Chondrocyte (in vitro differentiated cells): ENCODE data around the gene PLCH2. TPM values are rescaled to one million over a fixed set of nuclear protein-coding genes. Genes with fewer than 3 reads are reported as not detected.

Experiments used
- DNase-seq: peaks from one replicate; pipeline ENCODE4 v3.0.0; 2021; ENCODE audit warnings: mixed read lengths, low spot score
- H3K27ac Mint-ChIP-seq: one replicate; pipeline ENCODE4 v1.8.0; 2021; ENCODE audit warnings: mild to moderate bottlenecking, moderate library complexity, mixed read lengths; ENCODE audit not compliant: unreplicated experiment
- H3K27me3 Mint-ChIP-seq: 2 replicates; pipeline ENCODE4 v1.8.0; 2021; ENCODE audit warnings: low read depth, mixed read lengths
- H3K36me3 Mint-ChIP-seq: 2 replicates; pipeline ENCODE4 v1.8.0; 2021; ENCODE audit warnings: low read depth, mixed read lengths
- H3K4me1 Mint-ChIP-seq: 2 replicates; pipeline ENCODE4 v1.8.0; 2021; ENCODE audit warnings: low read depth, mild to moderate bottlenecking, mixed read lengths
- H3K4me3 Mint-ChIP-seq: one replicate; pipeline ENCODE4 v1.8.0; 2021; ENCODE audit warnings: mild to moderate bottlenecking, moderate library complexity, mixed read lengths; ENCODE audit not compliant: unreplicated experiment
- H3K9me3 Mint-ChIP-seq: 2 replicates; pipeline ENCODE4 v1.8.0; 2021; ENCODE audit warnings: low read depth, mixed read lengths
- total RNA-seq: library from RNA; stranded (reverse); gene quantifications from 3 replicates; pipeline ENCODE4 v1.2.1, GENCODE V29; 2021
- TF ChIP-seq, protein P1 (sequence below): fragments of 200-600 bp; sonication (generic); IDR thresholded peaks from 2 replicates; pipeline ENCODE4 v1.5.0; 2021; ENCODE audit warnings: antibody characterized with exemption, mild to moderate bottlenecking, moderate library complexity

The PLCH2 gene
- total RNA-seq, 1 donor from 2014 or later = 2.4 TPM

DNA sequence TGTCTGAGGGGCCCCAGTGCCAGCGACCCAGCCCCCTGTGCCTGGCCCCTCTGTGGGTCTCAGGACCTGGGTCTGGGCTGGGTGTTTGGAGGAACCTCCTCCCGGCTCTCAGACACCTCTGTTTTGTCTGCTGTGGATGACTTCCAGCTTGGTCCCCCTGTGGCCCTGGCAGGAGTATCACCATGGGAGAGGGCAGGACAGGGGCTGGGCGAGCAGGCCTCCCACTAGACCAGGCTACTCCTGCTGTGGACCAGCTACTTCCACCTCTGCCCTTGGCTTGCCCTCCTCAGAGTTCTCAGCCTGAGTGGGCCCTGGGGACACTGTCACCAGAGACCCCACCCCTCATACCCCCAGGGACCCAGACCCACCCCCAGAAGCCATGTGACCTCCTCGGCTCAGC is 21.8 kb downstream of the PLCH2 start:
- DNase-seq = no peak
- TF ChIP-seq, protein P1, sequence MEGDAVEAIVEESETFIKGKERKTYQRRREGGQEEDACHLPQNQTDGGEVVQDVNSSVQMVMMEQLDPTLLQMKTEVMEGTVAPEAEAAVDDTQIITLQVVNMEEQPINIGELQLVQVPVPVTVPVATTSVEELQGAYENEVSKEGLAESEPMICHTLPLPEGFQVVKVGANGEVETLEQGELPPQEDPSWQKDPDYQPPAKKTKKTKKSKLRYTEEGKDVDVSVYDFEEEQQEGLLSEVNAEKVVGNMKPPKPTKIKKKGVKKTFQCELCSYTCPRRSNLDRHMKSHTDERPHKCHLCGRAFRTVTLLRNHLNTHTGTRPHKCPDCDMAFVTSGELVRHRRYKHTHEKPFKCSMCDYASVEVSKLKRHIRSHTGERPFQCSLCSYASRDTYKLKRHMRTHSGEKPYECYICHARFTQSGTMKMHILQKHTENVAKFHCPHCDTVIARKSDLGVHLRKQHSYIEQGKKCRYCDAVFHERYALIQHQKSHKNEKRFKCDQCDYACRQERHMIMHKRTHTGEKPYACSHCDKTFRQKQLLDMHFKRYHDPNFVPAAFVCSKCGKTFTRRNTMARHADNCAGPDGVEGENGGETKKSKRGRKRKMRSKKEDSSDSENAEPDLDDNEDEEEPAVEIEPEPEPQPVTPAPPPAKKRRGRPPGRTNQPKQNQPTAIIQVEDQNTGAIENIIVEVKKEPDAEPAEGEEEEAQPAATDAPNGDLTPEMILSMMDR = no peak
- Mint-ChIP-seq H3K4me3 (no peak overlapping the region), H3K4me1 (peaks cover 4% of the 10 kb centered on the region), H3K27ac (no peak overlapping the region), H3K27me3 (no peaks in the 10 kb centered on the region), H3K9me3 (no peaks in the 10 kb centered on the region), H3K36me3 (no peaks in the 10 kb centered on the region)

DNA sequence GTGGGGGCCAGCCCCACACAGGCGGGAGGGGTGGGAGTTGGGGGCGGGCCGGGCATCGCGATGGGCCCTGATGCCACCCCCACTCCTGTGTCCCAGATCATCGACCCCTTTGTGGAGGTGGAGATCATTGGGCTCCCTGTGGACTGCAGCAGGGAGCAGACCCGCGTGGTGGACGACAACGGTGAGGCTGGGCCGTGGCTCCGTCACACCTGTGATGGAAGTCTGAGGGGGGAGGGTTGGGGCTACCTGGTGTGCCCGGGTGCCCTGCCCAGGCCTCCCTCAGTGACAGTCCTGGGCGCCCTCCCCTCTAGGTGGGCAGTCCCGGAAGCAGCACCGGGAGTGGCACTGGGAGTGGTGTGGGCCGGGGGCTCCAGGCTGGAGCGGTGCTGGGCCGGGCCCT is 22.6 kb downstream of the PLCH2 start:
- DNase-seq = no peak
- Mint-ChIP-seq H3K4me1 (peaks cover 4% of the 10 kb centered on the region), H3K36me3 (no peaks in the 10 kb centered on the region), H3K9me3 (no peaks in the 10 kb centered on the region), H3K27me3 (no peaks in the 10 kb centered on the region), H3K4me3 (no peak overlapping the region), H3K27ac (no peak overlapping the region)
- TF ChIP-seq, protein P1 = no peak

DNA sequence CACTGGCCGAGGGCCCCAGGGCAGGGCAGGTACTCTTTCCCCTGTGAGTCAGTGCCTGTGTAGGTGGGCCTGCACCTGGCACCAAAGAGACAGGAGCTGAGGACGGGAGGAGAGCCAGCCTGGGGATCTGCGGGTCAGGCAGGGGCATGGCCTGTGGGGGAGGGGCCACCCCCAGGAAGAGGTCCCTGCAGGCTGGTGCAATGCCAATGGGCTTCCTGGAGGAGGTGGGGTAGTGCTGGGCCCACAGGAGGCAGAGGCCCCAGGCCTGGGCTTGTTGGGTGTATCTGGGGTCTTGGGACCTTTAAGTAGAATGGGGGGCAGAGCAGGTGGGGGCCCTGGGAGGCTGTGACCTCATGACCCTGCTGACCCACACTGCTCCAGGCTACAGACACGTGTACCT is 23.2 kb downstream of the PLCH2 start:
- Mint-ChIP-seq H3K27ac (no peak overlapping the region), H3K27me3 (no peaks in the 10 kb centered on the region), H3K9me3 (no peaks in the 10 kb centered on the region), H3K4me3 (no peak overlapping the region), H3K4me1 (peaks cover 4% of the 10 kb centered on the region), H3K36me3 (no peaks in the 10 kb centered on the region)
- TF ChIP-seq, protein P1 = no peak
- DNase-seq = no peak

DNA sequence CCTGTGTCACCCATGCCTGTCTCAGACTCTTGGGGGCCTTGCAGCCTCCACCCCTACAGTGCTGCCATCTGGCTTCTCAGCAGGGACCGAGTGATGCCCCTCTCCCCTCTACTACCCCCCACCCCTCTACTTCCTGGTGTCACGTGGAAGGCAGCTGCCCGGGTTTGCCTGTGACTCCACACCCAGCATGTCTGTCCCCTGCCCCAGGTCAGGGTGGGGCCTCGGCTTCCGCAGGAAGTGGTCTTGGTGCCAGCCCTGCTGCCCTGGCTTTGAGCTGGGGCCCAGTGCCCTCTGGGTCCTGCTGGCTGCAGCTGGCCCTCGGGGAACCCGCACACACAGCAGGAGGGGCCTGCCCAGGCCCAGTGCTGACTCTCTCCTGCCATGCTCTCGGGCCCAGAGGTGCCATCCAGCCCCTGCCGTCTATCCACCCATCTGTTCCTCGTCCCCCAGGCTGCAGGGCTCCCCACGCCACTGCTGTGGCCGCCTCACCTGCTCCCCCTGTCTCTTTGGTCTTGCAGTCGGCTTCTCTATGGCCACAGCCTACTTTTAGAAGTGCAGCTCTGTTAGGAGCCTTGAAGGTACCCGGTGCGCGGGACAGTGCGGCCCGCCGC is 24.0 kb downstream of the PLCH2 start:
- Mint-ChIP-seq H3K4me3 (no peak overlapping the region), H3K27me3 (no peaks in the 10 kb centered on the region), H3K36me3 (no peaks in the 10 kb centered on the region), H3K4me1 (peaks cover 4% of the 10 kb centered on the region), H3K9me3 (no peaks in the 10 kb centered on the region), H3K27ac (no peak overlapping the region)
- TF ChIP-seq, protein P1 = no peak
- no peak for DNase-seq

DNA sequence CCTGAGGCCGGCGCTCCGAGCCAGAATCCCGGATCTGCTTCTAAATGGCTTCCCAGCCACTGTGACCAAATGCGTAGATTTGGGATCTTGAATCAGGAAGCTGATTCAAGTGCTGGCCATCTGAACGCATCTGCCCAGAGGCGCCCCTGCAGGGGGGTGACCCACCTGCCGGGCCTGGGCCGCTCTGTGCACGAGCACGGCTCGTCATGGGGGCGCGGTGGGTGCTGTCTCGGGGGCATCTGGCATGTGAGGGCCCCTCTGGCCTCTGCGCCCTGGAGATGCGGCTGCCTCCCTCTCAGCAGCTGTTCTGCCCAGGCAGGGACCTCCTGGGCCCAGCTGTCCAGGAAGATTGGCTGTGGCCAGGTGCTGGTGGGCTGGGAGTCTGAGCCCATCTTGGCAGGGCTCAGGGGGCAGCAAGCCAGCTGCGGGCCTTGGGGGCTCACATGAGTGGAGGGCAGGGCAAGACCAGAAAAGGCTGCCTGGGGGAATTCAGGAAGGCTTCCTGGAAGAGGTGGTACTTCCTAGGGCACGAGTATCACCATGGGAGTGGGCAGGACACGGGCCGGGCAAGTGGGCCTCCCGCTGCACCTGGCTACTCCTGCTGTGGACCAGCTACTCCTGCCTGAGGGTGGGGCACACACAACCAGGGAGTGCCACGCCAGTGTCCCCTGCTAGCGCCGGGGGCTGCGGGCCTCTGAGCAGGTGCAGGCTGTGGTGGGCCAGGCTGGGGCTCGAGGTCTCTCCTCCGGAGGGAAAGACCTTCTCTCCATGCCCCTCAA is 25.1 kb downstream of the PLCH2 start:
- no peak for DNase-seq
- H3K27me3 Mint-ChIP-seq = no peaks in the 10 kb centered on the region
- H3K27ac Mint-ChIP-seq = no peak overlapping the region
- H3K9me3 Mint-ChIP-seq = no peaks in the 10 kb centered on the region
- H3K4me3 Mint-ChIP-seq = no peak overlapping the region
- no peaks in the 10 kb centered on the region for H3K36me3 Mint-ChIP-seq
- TF ChIP-seq, protein P1 = no peak
- peaks cover 4% of the 10 kb centered on the region for H3K4me1 Mint-ChIP-seq
